HG02852 (cell line): ENCODE results near the gene PPARG.

Experiments used
- ATAC-seq: cut with Tn5 transposase; IDR thresholded peaks from one replicate; pipeline ENCODE4 v1.9.1; 2021; ENCODE audit warnings: mild to moderate bottlenecking, moderate library complexity; ENCODE audit not compliant: unreplicated experiment

The PPARG gene

DNA sequence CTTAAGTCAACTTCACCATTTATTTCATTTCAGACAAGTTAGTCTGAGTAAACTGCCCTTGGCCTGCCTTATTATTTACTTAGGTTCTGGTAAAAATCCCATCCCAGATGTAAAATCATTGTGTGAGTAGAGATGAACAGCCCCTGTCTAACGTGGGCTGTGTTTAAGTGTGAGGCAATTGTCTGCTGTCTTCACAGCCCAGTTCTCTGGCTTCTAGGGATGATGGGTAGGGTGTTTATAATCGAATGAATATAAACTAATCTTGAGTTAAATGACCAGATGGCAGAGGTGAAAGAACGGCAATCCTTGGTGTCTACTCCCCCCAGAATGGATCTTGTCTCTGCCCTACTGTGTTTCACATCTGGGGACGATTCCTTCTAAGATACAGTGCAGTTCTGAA, 20.8 kb downstream of the PPARG start:
- no peak for ATAC-seq

DNA sequence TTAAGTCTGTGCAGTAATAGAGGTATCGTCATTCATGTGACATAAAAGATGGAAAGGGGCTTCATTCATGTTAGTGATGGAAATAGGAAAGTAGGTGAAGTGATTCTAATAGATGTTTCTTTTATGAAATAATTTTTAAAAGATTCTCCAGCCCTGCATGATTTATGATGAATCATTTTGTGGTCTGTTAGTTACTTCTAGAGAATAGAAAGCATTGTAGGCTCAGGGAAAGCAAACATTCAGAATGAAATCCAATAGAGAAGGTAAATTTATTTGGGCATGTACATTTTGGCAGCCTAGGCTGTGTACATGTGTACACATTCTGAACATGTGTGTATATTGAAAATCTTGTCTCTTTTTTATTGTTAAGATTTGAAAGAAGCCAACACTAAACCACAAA, 23.1 kb downstream of the PPARG start:
- no peak for ATAC-seq

DNA sequence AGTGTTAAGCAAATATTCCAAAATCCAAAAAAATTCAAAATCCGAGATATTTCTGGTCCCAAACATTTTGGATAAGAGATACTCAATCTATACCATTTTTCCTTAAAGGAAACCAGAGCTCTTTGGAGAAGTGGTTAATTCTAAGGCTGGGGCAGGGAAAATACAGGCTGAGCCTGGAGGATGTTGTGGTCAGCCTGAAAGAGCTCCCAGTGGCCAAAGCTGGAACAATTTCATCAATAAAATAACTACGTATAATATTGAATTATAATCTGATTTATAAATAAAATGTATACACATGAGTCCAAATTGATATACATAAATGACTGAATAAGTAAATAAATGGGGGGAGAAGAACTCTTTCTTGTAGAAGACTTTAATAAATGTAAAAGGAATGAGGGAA, 24.6 kb downstream of the PPARG start:
- ATAC-seq: no peak

DNA sequence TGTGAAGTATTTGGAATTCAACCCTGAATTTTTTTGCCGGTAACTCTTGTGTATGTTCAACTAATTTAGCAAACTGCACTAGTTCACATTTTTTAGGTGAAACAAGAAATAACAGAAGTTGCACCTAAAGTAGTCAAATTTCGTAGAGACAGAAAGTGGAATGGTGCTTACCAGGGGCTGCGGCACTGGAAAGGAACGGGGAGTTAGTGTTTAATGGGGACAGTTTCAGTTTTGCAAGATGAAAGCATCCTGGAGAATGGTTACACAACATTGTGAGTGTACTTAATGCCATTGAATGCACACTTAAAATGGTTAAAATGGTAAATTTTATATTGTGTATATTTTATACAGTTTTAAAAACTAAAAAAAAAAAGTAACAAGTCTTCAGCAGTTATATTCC, 27.4 kb downstream of the PPARG start:
- no peak for ATAC-seq

DNA sequence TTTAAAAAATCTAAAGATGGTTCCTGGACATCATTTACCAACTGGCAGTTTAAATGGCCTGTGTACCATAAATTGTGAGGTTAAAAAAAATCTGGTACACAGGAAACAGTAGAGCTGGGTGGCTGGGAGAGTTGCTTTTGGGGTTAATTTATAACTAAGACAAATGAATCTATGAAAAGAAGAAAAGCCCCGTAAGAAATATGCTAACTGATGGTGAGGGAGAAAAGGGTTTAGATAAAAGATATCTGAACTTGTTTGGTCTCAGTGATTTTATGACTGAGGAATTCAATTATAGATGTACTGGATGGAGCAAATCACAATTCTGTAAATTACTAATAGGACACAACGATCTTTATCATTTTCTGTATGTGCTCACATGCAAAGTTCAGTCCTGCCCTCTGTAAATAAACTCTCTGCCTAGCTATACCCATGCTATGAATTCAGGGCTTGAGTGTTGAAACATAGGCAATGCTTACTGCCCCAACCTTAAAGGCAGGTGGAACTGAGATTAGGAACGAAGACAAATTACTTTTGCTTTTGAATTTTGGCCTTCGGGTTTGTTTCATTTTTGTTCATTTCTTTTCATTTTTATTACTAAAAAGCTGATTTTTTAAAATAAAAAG, 28.0 kb downstream of the PPARG start:
- ATAC-seq: no peak

DNA sequence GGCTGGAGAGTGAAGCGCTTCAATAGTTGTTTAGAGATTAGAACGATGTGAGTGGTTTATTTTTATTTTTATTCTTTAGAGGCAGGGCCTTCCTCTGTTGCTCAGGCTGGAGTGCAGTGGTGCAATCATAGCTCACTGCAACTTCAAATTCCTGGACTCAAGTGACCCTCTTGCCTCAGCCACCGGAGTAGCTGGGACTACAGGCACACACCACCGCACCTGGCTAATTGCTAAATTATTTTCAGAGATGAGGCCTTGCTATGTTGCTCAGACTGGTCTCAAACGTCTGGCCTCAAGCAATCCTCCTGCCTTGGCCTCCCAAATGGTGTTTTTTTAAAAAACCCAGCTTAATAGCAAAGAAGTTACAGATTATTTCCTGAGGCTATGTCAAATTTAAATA, 29.0 kb downstream of the PPARG start:
- no peak for ATAC-seq

DNA sequence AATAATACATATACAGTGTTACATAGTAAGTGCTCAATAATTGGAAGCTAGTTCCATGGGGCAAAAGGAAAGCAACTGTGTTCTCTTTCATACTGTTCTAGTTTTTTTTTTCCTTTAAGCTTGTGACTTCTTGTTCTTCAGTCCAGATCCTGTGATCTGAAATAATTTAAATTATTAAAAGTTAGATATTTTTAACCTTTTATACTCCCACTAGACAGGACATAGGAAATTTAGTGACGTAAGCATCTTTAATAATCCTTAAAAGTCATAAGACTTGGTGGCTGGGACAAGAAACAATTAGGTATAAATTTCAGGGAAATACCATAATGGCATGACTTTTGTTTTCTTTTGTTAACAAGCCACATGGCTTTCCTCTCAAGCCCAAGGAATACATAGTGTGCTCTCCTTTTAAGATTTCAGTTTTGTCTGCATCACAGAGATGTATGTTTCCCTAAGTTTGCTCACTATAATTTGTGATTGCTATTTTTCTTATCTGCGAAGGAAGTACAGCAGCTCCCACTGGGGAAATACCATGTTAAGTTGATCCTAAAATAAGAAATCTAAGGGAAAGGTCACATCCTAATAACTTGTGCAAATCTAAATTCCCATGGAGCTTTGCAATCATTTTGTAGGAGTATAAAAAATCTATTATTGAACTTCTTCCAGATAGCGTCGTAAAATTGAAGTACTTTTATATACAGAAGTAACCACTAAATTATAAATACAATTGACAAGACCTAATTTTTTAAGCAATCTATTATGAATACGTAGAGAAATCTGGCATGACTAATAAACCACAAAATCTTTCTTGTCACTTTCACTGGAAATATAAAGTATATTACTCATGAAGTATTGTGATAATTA, 30.1 kb downstream of the PPARG start:
- ATAC-seq: no peak

DNA sequence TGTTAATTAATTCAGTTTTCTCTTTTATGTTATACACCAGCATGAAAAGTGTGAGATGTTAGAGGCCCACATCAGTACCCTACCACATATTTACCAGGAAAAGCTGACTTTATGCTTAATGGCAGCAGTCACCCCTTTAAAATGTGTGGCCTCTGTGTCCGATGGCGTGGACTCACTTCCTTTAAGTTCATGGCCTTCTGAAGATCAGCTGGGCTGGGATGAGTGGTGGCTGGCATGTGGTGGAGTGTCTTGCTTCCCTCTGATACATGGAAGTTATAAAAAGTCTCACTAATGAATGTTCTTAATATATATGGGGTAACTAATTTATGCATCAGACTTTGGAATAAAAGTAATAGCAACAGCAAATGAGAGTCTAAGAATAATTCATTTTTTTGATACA, 32.1 kb downstream of the PPARG start:
- ATAC-seq: no peak

DNA sequence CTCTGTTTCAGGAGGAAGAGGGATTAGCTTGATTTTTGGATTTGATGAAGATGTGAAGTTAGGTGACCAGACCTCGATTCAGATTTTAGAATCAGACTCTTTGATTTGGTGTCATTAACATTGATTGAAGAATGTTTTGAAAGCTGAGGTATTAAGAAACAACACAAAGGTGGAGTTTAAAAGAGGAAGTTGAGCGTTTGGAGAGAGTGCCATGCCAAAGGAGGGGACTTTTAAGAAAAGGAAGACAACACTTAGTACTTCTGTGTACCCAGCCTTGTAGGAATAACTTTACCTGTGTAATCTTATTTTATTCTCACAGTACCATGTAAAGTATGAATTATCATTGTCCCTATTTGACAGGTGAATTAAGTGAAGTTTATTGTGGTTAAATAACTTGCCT, 34.4 kb downstream of the PPARG start:
- no peak for ATAC-seq

DNA sequence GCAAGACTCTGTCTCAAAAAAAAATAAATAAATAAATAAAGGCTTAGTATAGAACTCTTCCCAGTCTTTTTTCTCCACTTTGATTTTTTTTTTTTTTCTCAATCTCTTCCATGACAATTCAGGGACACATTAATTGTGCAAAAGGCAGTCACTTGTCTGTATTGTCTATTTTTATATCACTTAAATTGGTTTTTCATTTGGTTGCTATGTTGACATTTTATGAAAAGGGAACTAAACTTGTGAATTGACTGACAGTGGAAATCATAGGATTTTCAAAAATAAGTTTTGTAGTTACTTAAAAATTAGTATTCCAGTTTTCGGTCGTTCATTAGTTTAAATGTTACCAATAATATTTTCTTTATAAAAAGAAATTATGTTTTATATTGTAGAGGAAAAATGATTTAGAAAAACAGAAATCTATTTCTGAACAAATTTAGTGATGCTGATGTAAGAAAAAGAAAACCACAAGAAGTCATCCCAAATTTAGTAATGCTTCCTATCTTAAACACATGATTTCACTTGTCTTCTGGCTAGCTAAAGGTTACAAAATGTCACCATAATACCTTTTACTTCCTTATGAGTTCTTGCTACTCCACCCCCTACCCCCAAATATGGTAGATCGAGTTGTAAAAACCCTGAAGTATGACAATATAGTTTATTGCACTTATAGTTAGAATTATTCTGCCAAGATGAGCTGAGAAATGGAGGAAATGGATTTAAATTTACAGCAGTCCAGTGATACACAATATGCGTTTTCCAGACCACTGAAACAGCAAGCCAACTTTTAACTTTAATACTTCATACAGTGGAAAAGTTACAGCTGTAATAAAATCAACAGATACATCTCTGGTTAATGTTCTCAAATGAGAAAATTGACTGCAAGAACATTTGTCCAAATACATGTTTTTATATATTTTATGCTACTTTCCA, 37.0 kb downstream of the PPARG start:
- ATAC-seq: no peak

DNA sequence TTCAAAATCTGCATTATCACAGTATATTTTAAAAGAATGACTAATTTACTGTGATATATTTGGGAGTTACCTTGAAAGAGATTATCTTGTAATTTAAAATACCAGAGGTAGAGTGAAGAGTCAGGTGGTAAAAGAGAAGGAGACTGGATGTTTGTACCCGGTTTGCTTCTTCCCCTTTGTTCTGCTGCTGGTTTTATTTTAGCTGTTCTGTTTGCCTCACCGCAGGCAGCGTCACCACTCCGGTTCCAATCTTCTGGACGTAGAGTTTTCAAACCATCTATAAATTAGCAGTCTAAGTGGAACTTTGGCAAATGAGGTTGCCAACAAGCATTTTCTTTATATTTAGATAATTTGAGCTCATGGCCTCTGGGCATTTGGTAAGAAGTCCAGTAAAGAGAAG, 38.2 kb downstream of the PPARG start:
- ATAC-seq: no peak

DNA sequence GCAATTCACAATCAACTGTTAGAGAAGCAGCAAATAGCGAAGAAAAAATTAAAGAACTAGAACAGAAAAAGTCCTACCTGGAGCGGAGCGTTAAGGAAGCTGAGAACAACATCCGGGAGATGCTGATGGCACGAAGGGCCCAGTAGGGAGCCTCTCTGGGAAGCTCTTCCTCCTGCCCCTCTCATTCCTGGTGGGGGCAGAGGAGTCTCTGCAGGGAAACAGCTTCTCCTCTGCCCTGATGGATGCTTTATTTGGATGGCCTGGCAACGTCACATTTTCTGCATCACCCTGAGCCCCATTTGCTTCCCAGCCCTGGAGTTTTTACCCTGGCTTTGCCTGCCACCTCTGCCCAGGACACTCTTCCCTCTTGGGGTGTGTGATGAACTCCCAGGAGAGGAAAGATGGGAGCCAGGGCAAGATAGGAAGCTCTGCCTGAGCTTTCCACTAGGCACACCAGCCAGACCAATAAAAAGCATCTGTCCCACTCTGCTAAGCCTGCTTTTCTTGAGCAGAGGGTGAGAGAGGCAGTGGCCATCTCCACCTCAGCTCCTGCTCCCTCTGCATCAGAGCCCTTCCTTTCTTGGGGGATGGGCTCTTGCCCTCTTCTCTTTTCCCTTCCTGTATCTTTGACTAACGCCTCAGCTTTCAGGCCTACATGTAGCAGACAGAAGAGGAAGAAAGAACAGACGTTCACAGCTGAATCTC, 39.4 kb downstream of the PPARG start:
- no peak for ATAC-seq

DNA sequence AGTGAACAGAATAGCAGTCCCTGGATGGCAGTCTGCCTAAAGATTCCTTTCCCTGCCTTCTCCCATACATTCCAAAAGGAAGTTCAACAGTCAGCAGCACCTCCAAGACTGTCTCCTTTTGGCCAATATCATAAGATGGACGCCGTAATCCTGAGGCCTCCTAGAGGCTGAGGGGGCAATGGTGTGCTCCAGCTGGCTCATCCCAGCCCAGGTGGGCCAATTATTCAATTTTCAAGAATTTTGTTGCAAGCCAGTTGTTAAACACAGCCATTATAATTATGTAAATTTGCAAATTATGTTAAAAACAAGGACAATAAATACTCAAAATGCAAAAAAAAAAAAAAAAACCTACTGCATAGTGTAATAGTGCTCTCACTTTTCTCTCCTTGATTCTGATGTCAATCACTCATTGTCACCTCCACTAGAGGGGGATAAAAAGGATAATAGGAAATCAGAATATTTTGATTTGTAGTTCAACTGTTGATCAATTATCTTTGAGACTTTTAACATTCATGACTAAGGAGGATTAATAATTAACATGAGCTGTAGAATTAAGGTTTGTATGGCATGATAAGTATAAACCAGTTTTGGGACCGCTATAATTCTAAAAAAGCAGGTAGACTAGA, 40.1 kb downstream of the PPARG start:
- no peak for ATAC-seq

DNA sequence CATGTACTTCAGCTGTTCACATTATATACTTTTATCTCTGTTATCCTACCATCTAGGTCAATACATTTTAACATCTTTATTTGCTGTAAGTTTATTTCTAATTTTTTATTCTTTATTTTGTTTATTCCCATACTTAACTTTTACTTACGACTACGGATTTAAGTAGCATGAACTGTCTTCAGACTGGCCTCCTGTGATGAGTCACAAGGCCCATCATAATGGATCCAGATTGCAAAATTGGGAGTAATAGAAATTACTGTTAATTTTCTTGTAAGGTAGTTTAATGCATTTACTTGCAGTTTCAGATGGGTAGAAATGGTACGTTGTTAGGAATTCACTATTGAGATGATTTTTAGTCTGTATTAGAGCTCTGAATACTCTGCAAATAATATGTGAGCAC, 45.9 kb downstream of the PPARG start:
- ATAC-seq: no peak

DNA sequence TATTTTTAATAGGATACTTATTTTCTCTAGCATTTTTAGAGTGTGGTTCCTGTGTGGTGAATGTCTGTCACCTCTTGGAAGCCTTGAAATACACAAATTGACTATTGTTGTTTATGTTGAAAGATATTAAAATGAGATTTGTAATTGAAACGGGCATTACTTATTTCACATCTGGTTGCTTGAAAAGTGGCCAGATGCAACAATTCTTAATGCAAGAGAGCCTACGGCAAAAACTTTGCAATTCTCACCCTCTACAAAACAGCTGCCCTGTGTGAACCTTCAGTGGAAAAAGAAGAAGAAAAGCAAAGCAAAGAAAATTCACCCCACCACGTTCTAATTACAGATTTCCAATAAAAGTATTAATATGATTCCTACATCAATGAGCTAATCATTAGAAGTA, 46.6 kb downstream of the PPARG start:
- no peak for ATAC-seq

DNA sequence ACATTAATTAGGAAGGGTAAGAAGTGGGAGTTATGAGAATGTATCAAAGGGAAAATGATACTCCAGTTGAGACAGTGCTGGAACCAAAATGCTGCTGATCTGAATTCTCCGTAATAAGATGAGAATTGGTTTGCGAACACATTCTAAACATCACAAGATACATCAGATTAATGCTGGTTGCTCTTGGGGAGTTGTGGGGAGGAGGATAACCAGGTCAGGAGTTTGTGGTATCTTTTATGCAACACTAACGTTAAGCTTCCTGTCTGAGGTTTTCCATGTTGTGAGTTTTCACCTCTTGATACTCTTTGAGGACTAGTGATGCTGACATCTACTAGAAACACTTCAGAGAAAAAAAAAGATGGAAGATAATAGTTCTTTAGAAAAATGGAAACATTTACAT, 47.2 kb downstream of the PPARG start:
- ATAC-seq: no peak

DNA sequence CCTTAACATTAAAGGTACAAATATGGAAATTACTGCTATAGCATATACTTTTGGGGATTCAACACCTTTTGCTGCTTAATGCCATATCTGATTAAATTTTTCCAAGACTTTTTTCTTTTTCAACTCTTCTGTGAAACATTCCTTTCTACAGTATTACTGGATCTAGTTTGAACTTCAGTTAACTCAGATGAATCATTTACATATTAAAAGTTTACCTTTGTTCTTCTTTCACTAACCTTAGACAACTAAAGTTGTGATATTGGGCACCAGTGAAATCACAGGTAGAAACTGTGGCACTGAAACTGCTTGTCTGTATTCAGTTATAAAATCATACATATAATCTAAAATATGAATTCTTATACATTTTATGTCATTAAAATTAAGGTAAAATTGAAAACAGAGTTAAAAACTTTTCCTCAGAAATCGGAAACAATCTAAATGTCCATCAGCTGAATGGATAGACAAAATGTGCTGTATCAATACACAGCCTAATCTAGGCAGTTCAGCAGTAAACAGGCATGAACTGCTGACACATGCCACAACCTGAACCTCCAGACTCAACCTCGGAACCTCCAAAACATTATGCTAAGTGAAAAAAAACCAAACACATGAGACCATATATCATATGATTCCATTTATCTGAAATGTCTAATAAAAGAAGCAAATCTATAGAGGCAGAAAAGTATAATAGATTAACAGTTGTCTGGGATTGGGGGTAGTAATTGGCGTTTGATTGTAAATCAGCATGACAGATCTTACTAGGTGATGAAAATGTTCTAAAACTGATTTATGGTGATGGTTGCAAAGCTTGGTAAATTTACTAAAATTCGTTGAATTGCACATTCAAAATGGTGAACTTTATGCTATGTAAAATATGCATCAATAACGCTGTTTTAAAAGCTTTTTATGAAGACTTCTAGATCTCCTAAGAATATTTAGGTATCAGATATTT, 50.0 kb downstream of the PPARG start:
- no peak for ATAC-seq

DNA sequence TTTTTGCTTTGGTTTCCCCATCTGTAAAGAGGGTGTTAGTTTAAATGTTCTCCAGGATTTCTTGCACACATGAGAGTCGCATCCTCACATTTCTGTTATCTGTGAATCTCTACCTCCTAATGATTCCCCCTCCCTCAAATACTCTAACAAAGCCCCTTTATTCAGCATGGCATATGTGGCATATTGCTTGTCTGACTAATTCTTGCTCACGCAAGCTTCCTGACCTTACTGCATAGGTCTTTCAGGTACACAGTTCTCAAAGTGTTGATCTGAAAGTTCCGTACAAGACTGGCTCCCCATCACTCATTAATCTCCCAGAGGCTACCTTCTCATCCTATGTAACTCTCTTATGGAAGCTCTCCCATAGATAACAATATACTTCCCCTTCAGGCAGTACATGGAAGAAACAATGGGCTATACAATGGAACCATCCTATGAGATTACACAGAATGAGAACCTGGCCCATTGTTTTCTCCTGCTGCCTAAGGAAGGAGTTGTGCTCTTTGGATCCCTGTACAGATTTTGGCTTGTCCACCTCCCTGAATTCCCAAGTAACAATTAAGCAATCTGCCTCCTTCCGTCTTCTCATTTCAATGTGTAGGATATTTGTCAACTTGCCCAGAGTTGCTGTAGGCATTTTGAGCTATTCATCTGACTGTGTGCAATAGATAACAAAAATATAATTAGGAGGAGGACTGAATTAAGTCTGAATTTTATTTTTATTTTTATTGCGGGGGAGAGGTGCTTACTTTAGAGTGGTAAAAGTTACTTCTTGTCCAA, 51.0 kb downstream of the PPARG start:
- ATAC-seq: no peak

DNA sequence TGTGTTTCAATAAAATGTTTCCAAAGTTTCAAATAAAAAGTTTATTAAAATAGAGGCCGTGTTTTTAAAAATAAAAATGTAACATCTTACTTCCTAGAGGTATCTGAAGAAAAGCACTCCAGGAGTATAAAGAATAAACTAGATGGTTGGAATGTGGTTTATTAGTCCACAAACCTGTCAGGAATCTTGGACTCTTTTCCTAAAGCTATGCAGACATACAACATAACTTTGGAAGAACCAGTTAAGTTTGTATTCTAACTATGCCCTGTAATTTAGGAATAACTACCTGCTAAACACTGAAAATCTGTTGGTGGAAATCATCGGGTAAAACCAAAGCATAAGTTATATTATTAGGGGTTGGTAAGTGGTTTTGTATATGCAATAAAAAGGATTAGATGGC, 51.6 kb downstream of the PPARG start:
- no peak for ATAC-seq
